Transverse colon (tissue), 4 donors: Measurements from ENCODE around the gene ATP9B. TPM values are rescaled to one million over a fixed set of nuclear protein-coding genes. Genes with fewer than 3 reads are reported as not detected.

ENCODE experiments used
- DNase-seq: peaks from one replicate; pipeline ENCODE4 v3.0.0-alpha.2; 2019
- H3K27ac ChIP-seq, 4 donors: fragments of 200-600 bp; sonication (generic); 2 replicates each; pipeline ENCODE4 v1.5.1; 2016 to 2018; ENCODE audit warnings: inconsistent platforms in 4 of 4
- H3K27me3 ChIP-seq: fragments of 200-600 bp; sonication (generic); 2 replicates; pipeline ENCODE4 v1.5.1; 2017; ENCODE audit warnings: inconsistent platforms
- H3K36me3 ChIP-seq, 4 donors: fragments of 200-600 bp; sonication (generic); 2 replicates each; pipeline ENCODE4 v1.5.1; 2017 to 2019; ENCODE audit warnings: inconsistent platforms in 4 of 4
- H3K4me1 ChIP-seq, 4 donors: fragments of 200-600 bp; sonication (generic); 2 replicates each; pipeline ENCODE4 v1.5.1; 2017 to 2020; ENCODE audit warnings: inconsistent platforms in 4 of 4
- H3K4me3 ChIP-seq, 4 donors: fragments of 200-600 bp; sonication (generic); 1 replicate in 1 of 4; 2 replicates in 3 of 4; pipeline versions ENCODE4 v1.5.1 to v1.6.1; 2017 to 2019; ENCODE audit warnings: inconsistent platforms in 4 of 4
- H3K9me3 ChIP-seq, 2 donors: fragments of 200-600 bp; sonication (generic); 2 replicates each; pipeline ENCODE4 v1.5.1; 2017 to 2019; ENCODE audit warnings: inconsistent platforms in 2 of 2
- EP300 ChIP-seq: sonication (generic); formaldehyde crosslinking; IDR thresholded peaks from one replicate; pipeline ENCODE4 v1.6.1; 2017; ENCODE audit warnings: antibody characterized with exemption, low read depth
- POLR2A ChIP-seq: fragments of 450-650 bp; IDR thresholded peaks from one replicate; pipeline ENCODE4 v1.6.1; 2016; ENCODE audit warnings: antibody characterized with exemption, mild to moderate bottlenecking, moderate library complexity
- POLR2AphosphoS5 ChIP-seq, 3 donors: sonication (generic); formaldehyde crosslinking; IDR thresholded peaks; one replicate each; pipeline ENCODE4 v1.6.1; 2016; ENCODE audit warnings: antibody characterized with exemption in 3 of 3
- WGBS, 2 donors: methylation state at CpG; one replicate each; pipeline ENCODE4 v1.1.5; 2018; ENCODE audit warnings: low coverage in 1 of 2; 5-methylcytosine and 5-hydroxymethylcytosine counted together
- in situ Hi-C, 4 donors: fragments of 200-750 bp; cut with MboI; loops; one replicate each; pipeline versions ENCODE4 v1.15.0 to v1.15.1; 2017; ENCODE audit warnings: low sequenced_read_pairs in 3 of 4, low pct_ligation_motif_present in 1 of 4, low pct_unique_long_range_greater_than_20kb in 1 of 4
- intact Hi-C: fragments of 100-400 bp; cut with DNase I; formaldehyde crosslinking; loops from one replicate; pipeline ENCODE4 v1.15.1; 2023; ENCODE audit warnings: low total_unique reads
- total RNA-seq, 4 donors: library from RNA; depleted of rRNA; stranded (reverse); fragments of >200 nt; gene quantifications; one replicate each; pipeline ENCODE4 v1.1.0, GENCODE V29; 2016
- TF ChIP-seq, protein P1 (sequence below), 5 experiments: fragments of 200-600 bp in 3 of 5; fragments of 450-650 bp in 2 of 5; sonication (generic) in 3 of 5; IDR thresholded peaks; 1 replicate in 2 of 5; 2 replicates in 3 of 5; pipeline ENCODE4 v1.5.1; 2016 to 2017; ENCODE audit warnings: antibody characterized with exemption in 5 of 5, inconsistent platforms in 3 of 5, mild to moderate bottlenecking in 2 of 5, moderate library complexity in 1 of 5

Gene ATP9B
- total RNA-seq, 4 donors from 2014 or later: 36.3 to 70.3 (median 41.6) TPM

DNA sequence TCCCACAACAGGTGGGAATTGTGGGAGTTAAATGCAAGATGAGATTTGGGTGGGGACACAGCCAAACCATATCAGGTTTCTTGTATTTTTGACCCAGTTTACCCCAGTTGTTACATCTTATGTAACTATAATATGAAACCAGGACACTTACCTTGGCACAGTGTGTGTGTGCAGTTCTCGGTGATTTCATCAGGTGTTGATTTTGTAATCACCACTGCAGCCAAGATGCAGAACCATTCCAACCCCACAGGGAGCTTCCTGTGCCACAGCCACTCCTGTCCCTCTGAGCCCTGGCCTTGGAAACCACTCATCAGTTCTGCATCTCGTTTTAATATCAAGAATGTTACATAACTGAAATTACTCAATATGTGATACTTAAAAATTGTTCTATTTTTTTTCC is 31.8 kb downstream of the ATP9B start:
- no peak overlapping the region for H3K4me3 ChIP-seq
- TF ChIP-seq, protein P1, sequence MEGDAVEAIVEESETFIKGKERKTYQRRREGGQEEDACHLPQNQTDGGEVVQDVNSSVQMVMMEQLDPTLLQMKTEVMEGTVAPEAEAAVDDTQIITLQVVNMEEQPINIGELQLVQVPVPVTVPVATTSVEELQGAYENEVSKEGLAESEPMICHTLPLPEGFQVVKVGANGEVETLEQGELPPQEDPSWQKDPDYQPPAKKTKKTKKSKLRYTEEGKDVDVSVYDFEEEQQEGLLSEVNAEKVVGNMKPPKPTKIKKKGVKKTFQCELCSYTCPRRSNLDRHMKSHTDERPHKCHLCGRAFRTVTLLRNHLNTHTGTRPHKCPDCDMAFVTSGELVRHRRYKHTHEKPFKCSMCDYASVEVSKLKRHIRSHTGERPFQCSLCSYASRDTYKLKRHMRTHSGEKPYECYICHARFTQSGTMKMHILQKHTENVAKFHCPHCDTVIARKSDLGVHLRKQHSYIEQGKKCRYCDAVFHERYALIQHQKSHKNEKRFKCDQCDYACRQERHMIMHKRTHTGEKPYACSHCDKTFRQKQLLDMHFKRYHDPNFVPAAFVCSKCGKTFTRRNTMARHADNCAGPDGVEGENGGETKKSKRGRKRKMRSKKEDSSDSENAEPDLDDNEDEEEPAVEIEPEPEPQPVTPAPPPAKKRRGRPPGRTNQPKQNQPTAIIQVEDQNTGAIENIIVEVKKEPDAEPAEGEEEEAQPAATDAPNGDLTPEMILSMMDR (IDR thresholded peaks at IDR 0.05): no peak
- TF ChIP-seq POLR2A: no peak
- TF ChIP-seq POLR2AphosphoS5 (IDR thresholded peaks at IDR 0.05): no peak
- no peak for TF ChIP-seq EP300
- no peaks in the 10 kb centered on the region for H3K9me3 ChIP-seq
- no peak overlapping the region for H3K27ac ChIP-seq
- 77 to 81% methylated on average over 1 to 2 of the region's 2 CpGs for WGBS, 2 donors
- H3K4me1 ChIP-seq: no peaks in the 10 kb centered on the region
- H3K27me3 ChIP-seq: no peaks in the 10 kb centered on the region
- intact Hi-C loops: no loop called here
- no peak for DNase-seq
- in situ Hi-C loops: no loop called here
- no peaks in the 10 kb centered on the region for H3K36me3 ChIP-seq

DNA sequence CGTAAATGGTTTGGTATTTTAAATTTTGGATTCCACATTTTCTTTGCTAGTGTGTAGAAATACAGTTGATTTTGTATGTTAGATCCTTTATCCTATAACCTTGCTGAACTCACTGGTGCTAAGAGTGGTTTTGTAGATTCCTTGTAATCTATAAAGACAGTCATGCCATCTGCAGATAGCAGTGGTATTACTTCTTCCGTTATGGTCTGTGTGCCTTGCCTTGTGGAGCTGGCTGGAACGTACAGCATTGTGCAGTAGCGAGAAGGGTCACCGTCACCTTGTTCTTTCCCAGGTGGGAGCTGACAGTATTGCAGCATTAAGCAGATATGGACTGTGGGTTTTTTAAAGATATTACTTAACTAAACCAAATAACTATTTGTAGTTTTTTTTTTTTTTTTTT is 33.7 kb downstream of the ATP9B start:
- in situ Hi-C loops: no loop called here
- H3K27me3 ChIP-seq: no peaks in the 10 kb centered on the region
- no peak overlapping the region for H3K4me3 ChIP-seq
- 98 to 99% methylated on average over 5 of the region's 5 CpGs for WGBS, 2 donors
- H3K27ac ChIP-seq: no peak overlapping the region
- H3K4me1 ChIP-seq: peaks cover 0 to 3% (median 0%) of the 10 kb centered on the region in 4 donors
- H3K36me3 ChIP-seq: no peaks in the 10 kb centered on the region
- no peaks in the 10 kb centered on the region for H3K9me3 ChIP-seq
- intact Hi-C loops: no loop called here
- no peak for TF ChIP-seq POLR2A
- TF ChIP-seq, protein P1 (IDR thresholded peaks at IDR 0.05): no peak
- no peak for TF ChIP-seq EP300
- no peak for TF ChIP-seq POLR2AphosphoS5 (IDR thresholded peaks at IDR 0.05)
- DNase-seq: no peak

DNA sequence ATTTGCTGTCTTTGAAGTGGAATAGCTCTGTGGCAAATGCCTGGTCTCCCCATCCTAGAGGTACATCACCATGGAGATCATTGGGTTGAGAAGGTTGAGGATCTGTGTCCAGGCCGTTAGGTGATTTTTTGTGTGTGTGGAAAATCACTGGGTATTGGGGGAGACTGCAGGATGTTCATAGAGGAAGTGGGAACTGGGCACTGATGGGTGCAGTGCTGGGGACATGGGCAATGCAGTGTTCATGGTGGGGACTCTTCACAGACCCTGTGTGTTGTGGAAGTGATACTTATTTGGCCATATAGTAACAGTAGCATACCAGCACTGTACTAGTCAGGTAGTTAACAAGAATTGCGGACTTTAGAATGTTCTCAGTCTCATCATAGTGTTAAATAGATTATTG is 34.9 kb downstream of the ATP9B start:
- intact Hi-C loops (no loop called here), in situ Hi-C loops (no loop called here)
- Histone ChIP-seq H3K27ac (no peak overlapping the region), H3K9me3 (no peaks in the 10 kb centered on the region), H3K27me3 (no peaks in the 10 kb centered on the region), H3K36me3 (no peaks in the 10 kb centered on the region), H3K4me3 (no peak overlapping the region), H3K4me1 (peaks cover 0 to 11% (median 0%) of the 10 kb centered on the region in 4 donors)
- DNase-seq: no peak
- WGBS, 2 donors: 86 to 90% methylated on average over 2 of the region's 2 CpGs
- TF ChIP-seq POLR2A (no peak), POLR2AphosphoS5 (IDR thresholded peaks at IDR 0.05) (no peak), EP300 (no peak)
- TF ChIP-seq, protein P1 (IDR thresholded peaks at IDR 0.05): no peak

DNA sequence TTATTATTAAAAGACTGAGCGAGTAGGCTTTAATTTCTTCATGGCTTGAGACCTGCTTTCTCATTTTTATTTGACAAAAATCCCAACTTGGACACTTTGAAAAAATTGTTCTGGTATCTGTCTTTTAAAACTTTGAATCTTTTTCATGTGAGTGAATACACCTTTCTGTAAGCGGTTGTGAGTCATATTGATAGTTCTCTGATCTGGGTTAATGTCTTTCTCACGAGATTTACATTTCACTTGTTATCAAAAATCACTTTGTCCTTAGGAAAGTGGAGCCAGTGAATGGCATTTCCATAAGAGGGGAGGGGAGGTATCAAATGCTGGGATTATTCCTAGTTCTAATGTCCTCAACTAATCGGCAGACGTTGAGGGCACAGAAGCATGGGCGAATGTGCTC is 36.3 kb downstream of the ATP9B start:
- in situ Hi-C loops (no loop called here), intact Hi-C loops (loop anchor here (5.0 kb wide), 1 partner anchor 1993 kb away; no protein-coding TSS in a partner anchor)
- Histone ChIP-seq H3K27ac (no peak overlapping the region), H3K36me3 (no peaks in the 10 kb centered on the region), H3K4me3 (no peak overlapping the region), H3K4me1 (peaks cover 0 to 11% (median 0%) of the 10 kb centered on the region in 4 donors), H3K27me3 (no peaks in the 10 kb centered on the region), H3K9me3 (no peaks in the 10 kb centered on the region)
- no peak for DNase-seq
- WGBS, 2 donors: 95 to 97% methylated on average over 6 of the region's 6 CpGs
- TF ChIP-seq POLR2A: no peak

DNA sequence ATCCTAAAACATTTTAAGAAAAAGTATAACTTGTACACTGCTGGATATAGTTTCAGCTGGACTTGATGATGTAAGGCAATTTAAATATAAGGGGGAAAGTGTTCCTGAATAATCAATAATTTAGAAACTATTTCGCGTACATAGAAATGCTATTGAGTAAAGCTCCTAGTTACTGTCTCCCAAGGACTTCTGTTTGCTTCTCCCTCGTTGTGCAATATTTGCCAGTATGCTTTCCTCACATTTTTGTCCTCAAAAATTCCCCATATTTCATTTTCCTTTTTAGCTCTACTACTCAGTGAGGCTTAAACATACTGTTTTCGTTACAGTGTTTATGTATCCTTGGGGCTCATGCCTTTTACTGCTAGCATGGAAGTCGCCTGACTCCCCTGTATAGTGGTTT is 36.9 kb downstream of the ATP9B start:
- DNase-seq: no peak
- 89 to 92% methylated on average over 5 of the region's 5 CpGs for WGBS, 2 donors
- intact Hi-C loops (loop anchor here (5.0 kb wide), 1 partner anchor 1994 kb away; no protein-coding TSS in a partner anchor), in situ Hi-C loops (no loop called here)
- Histone ChIP-seq H3K36me3 (no peaks in the 10 kb centered on the region), H3K27ac (no peak overlapping the region), H3K4me1 (peaks cover 0 to 11% (median 0%) of the 10 kb centered on the region in 4 donors), H3K27me3 (no peaks in the 10 kb centered on the region), H3K9me3 (no peaks in the 10 kb centered on the region), H3K4me3 (no peak overlapping the region)
- TF ChIP-seq, protein P1 (IDR thresholded peaks at IDR 0.05): no peak
- TF ChIP-seq POLR2A: no peak
- TF ChIP-seq EP300: no peak
- no peak for TF ChIP-seq POLR2AphosphoS5 (IDR thresholded peaks at IDR 0.05)
